Pancreas (tissue), 10 donors: ENCODE results near the gene OARD1. TPM values are rescaled to one million over a fixed set of nuclear protein-coding genes. Genes with fewer than 3 reads are reported as not detected.

Source experiments
- ATAC-seq, 4 donors: fragments of 200-7000 bp; cut with Tn5 transposase; one replicate each; pipeline versions ENCODE4 v1.8.0 to v1.9.1; 2020; ENCODE audit warnings: mild to moderate bottlenecking in 4 of 4, moderate library complexity in 4 of 4
- DNase-seq, 6 donors: peaks; one replicate each; pipeline ENCODE4 v3.0.0-alpha.2; 2020
- FAIRE-seq: peaks from 2 replicates; lab custom pipeline; 2012; peaks lifted over from hg19 to GRCh38; lab: Jason Lieb, UNC
- H3K27ac ChIP-seq, 4 donors: fragments of 200-600 bp; sonication (generic); 1 replicate in 3 of 4; 2 replicates in 1 of 4; pipeline versions ENCODE4 v1.5.0 to v1.8.0; 2020
- H3K27me3 ChIP-seq, 4 donors: fragments of 200-600 bp; one replicate each; pipeline ENCODE4 v1.8.0; 2021
- H3K36me3 ChIP-seq, 3 donors: fragments of 200-600 bp; sonication (generic) in 1 of 3; one replicate each; pipeline versions ENCODE4 v1.5.0 to v1.8.0; 2020 to 2021
- H3K4me1 ChIP-seq, 3 donors: fragments of 200-600 bp; one replicate each; pipeline ENCODE4 v1.8.0; 2021
- H3K4me3 ChIP-seq, 4 donors: fragments of 200-600 bp; sonication (generic) in 2 of 4; one replicate each; pipeline versions ENCODE4 v1.5.0 to v1.8.0; 2020 to 2021
- H3K9me3 ChIP-seq, 4 donors: fragments of 200-600 bp; one replicate each; pipeline ENCODE4 v1.8.0; 2021
- CTCF ChIP-seq, 4 donors: fragments of 200-600 bp; sonication (generic) in 3 of 4; IDR thresholded peaks; one replicate each; pipeline versions ENCODE4 v1.5.0 to v1.8.0; 2021; ENCODE audit warnings: antibody characterized with exemption in 4 of 4
- WGBS, 2 donors: extraction: QIAGEN DNeasy Blood & Tissue Kit; methylation state at CpG; one replicate each; pipeline ENCODE4 v1.1.7; 2013; 5-methylcytosine and 5-hydroxymethylcytosine counted together
- intact Hi-C, 3 donors: fragments of 100-400 bp; cut with DNase I; formaldehyde crosslinking; loops; one replicate each; pipeline versions ENCODE4 v1.11.1 to v1.14.2; 2022
- polyA plus RNA-seq, 2 donors: library from polyadenylated mRNA; stranded (reverse); fragments of 200-250 nt; gene quantifications; one replicate each; pipeline ENCODE4 v1.2.3, GENCODE V29; 2013
- total RNA-seq, 6 donors: library from RNA; stranded (reverse); fragmentation: NEBNext Ultra II Directional in 4 of 6; extraction: Animal tissue kit (Norgen Biotek cat#: 25700) in 4 of 6; gene quantifications; one replicate each; pipeline versions ENCODE4 v1.2.1 to v1.2.4, GENCODE V29; 2021 to 2023
- donor health status: healthy with polysubstance abuse.
- donor health status: DM: no; HTN: no; CAD: no; lungs with moderate emphysema.
- donor health status: DM: no; HTN: no; CAD: no.
- donor health status: control.
- donor health status: control.
- donor health status: Bipolar disorder and iron deficiency.
- donor health status: DM: yes; HTN: yes; CAD: no.
- donor health status: DM: no; HTN: no; CAD: no.
- donor health status: DM: no; HTN: no; CAD: no.
- donor health status: DM: yes; HTN: yes; CAD: no.

Gene OARD1
- total and polyA plus RNA-seq, 8 donors: 16.0 to 30.9 (median 21.3) TPM

DNA sequence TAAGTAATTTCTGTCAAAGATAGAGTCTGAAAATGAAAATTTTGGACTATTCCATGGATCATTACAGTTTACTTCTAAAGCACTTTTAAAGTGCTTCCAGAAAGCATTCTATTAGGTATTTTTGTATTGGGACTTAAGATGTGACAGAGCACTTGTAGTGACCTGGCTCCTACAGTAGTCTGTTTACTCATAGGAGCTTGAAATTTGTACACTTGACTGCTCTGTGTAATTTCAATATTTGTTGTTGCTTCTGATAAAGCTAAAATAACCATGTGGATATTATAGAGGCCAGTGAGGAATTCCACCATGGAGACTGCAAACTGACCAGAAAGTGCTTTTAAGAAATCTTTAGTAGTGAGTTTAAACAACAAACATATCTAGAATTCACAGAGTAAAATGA, 10.9 kb upstream of the OARD1 start:
- Histone ChIP-seq H3K4me3 (no peak overlapping the region), H3K4me1 (peaks cover 0 to 5% (median 4%) of the 10 kb centered on the region in 3 donors), H3K36me3 (peaks cover 0 to 34% (median 21%) of the 10 kb centered on the region in 3 donors), H3K9me3 (no peaks in the 10 kb centered on the region), H3K27ac (no peak overlapping the region), H3K27me3 (no peaks in the 10 kb centered on the region)
- ATAC-seq (peak in 2 of 4 donors; percentile 45 to 56), DNase-seq (no peak), FAIRE-seq (no peak)
- intact Hi-C loops: no loop called here
- TF ChIP-seq CTCF (IDR thresholded peaks at IDR 0.05): no peak

- Histone ChIP-seq H3K27me3 (no peaks in the 10 kb centered on the region), H3K27ac (no peak overlapping the region), H3K4me3 (no peak overlapping the region), H3K36me3 (peaks cover 0 to 29% (median 21%) of the 10 kb centered on the region in 3 donors), H3K9me3 (no peaks in the 10 kb centered on the region), H3K4me1 (peaks cover 12 to 17% (median 13%) of the 10 kb centered on the region in 3 donors)
- ATAC-seq (no peak), DNase-seq (no peak), FAIRE-seq (no peak)
- WGBS, 2 donors: 92 to 94% methylated on average over 2 of the region's 2 CpGs
- intact Hi-C loops: no loop called here
- no peak for TF ChIP-seq CTCF (IDR thresholded peaks at IDR 0.05)
These were observed 8.5 kb upstream of the OARD1 start for GRCh38 chr6:41080621-41081020.

GRCh38 chr6:41079080-41079479, 6.9 kb upstream of the OARD1 start:
- DNase-seq (no peak), FAIRE-seq (no peak), ATAC-seq (no peak)
- H3K4me3 ChIP-seq: no peak overlapping the region
- intact Hi-C loops: no loop called here
- 87 to 100% methylated on average over 1 of the region's 1 CpG for WGBS, 2 donors
- H3K4me1 ChIP-seq: peaks cover 12 to 29% (median 22%) of the 10 kb centered on the region in 3 donors
- H3K9me3 ChIP-seq: no peaks in the 10 kb centered on the region
- no peaks in the 10 kb centered on the region for H3K27me3 ChIP-seq
- peaks cover 0 to 16% (median 10%) of the 10 kb centered on the region in 3 donors for H3K36me3 ChIP-seq
- no peak for TF ChIP-seq CTCF (IDR thresholded peaks at IDR 0.05)
- H3K27ac ChIP-seq: no peak overlapping the region

DNA sequence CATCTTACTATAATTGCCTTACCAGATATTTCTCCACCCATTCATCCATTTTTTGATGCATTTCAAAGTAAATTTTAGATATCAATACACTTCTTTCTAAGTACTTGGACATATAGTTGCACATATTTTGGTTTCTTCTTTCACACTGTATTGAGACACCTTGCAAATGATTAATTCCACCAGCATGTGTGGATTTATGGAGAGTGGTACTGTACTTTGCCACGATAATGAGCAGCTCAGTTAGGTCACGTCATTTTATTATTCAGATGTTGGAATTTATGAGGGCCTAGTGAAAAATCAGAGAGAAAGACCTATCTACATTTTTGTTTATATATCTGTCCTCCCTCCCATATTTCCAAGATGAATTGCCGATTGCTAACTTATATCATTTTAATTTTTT, 5.9 kb upstream of the OARD1 start:
- Histone ChIP-seq H3K27ac (no peak overlapping the region), H3K4me1 (peaks cover 7 to 27% (median 22%) of the 10 kb centered on the region in 3 donors), H3K36me3 (peaks cover 0 to 13% (median 8%) of the 10 kb centered on the region in 3 donors), H3K27me3 (no peaks in the 10 kb centered on the region), H3K4me3 (no peak overlapping the region), H3K9me3 (no peaks in the 10 kb centered on the region)
- intact Hi-C loops: no loop called here
- ATAC-seq (no peak), FAIRE-seq (no peak), DNase-seq (no peak)
- TF ChIP-seq CTCF (IDR thresholded peaks at IDR 0.05): no peak
- 73 to 75% methylated on average over 3 of the region's 3 CpGs for WGBS, 2 donors

- peaks cover 0 to 13% (median 8%) of the 10 kb centered on the region in 3 donors for H3K36me3 ChIP-seq
- no peak for TF ChIP-seq CTCF (IDR thresholded peaks at IDR 0.05)
- no peaks in the 10 kb centered on the region for H3K9me3 ChIP-seq
- no peaks in the 10 kb centered on the region for H3K27me3 ChIP-seq
- intact Hi-C loops: no loop called here
- WGBS, 2 donors: 39 to 41% methylated on average over 2 of the region's 2 CpGs
- DNase-seq: no peak
- no peak for FAIRE-seq
- H3K4me3 ChIP-seq: no peak overlapping the region
- no peak overlapping the region for H3K27ac ChIP-seq
- ATAC-seq: no peak
- peaks cover 7 to 24% (median 22%) of the 10 kb centered on the region in 3 donors for H3K4me1 ChIP-seq
These were observed 5.4 kb upstream of the OARD1 start for GRCh38 chr6:41077536-41077935.
